Measurements from ENCODE around the gene CAPN10.

The CAPN10 gene

DNA sequence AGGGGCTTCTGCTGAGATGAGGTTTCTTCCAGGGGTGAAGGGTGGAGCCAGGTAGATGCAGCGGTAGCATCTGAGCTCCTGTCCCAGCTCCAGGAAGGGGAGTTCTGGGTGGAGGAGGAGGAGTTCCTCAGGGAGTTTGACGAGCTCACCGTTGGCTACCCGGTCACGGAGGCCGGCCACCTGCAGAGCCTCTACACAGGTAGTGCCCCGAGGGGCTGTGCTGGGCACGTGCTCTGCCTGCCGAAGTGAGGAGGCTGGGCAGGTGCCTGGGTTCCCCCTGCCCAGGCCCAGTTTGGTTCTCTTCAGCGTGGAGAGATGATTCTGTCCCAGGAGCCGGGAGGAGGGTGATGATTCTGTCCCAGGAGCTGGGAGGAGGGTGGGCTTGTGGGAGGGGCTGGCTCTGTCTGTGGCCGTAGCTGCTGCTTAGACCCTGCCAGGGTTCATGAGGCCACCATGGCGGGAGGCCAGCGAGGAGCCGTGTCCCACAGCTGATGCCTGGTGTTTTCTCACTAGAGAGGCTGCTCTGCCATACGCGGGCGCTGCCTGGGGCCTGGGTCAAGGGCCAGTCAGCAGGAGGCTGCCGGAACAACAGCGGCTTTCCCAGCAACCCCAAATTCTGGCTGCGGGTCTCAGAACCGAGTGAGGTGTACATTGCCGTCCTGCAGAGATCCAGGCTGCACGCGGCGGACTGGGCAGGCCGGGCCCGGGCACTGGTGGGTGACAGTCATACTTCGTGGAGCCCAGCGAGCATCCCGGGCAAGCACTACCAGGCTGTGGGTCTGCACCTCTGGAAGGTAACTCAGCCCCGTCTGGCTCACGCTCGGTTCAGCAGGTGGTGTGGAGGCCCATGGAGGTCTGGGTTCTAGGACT, 8.2 kb downstream of the CAPN10 start:
- H3K4me3 ChIP-seq (ENCODE audit: low read depth, low read length): no peak overlapping the region
- TF ChIP-seq, protein P1, sequence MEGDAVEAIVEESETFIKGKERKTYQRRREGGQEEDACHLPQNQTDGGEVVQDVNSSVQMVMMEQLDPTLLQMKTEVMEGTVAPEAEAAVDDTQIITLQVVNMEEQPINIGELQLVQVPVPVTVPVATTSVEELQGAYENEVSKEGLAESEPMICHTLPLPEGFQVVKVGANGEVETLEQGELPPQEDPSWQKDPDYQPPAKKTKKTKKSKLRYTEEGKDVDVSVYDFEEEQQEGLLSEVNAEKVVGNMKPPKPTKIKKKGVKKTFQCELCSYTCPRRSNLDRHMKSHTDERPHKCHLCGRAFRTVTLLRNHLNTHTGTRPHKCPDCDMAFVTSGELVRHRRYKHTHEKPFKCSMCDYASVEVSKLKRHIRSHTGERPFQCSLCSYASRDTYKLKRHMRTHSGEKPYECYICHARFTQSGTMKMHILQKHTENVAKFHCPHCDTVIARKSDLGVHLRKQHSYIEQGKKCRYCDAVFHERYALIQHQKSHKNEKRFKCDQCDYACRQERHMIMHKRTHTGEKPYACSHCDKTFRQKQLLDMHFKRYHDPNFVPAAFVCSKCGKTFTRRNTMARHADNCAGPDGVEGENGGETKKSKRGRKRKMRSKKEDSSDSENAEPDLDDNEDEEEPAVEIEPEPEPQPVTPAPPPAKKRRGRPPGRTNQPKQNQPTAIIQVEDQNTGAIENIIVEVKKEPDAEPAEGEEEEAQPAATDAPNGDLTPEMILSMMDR (IDR thresholded peaks at IDR 0.05; ENCODE audit: low read depth, low read length, missing control alignments): no peak
- DNase-seq (ENCODE audit: low read depth): no peak
- in situ Hi-C loops (cut with HindIII; ENCODE audit: low sequenced_read_pairs): no loop called here

- in situ Hi-C loops (cut with HindIII; ENCODE audit: low sequenced_read_pairs): no loop called here
- DNase-seq (ENCODE audit: low read depth): no peak
- TF ChIP-seq, protein P1 (IDR thresholded peaks at IDR 0.05; ENCODE audit: low read depth, low read length, missing control alignments): peak; percentile 50
- no peak overlapping the region for H3K4me3 ChIP-seq (ENCODE audit: low read depth, low read length)
These were observed 9.0 kb downstream of the CAPN10 start for GRCh38 chr2:240595381-240596079.

- in situ Hi-C loops (cut with HindIII; ENCODE audit: low sequenced_read_pairs): no loop called here
- no peak overlapping the region for H3K4me3 ChIP-seq (ENCODE audit: low read depth, low read length)
- no peak for DNase-seq (ENCODE audit: low read depth)
- TF ChIP-seq, protein P1 (IDR thresholded peaks at IDR 0.05; ENCODE audit: low read depth, low read length, missing control alignments): no peak
These were observed 9.5 kb downstream of the CAPN10 start for GRCh38 chr2:240596080-240596460.

DNA sequence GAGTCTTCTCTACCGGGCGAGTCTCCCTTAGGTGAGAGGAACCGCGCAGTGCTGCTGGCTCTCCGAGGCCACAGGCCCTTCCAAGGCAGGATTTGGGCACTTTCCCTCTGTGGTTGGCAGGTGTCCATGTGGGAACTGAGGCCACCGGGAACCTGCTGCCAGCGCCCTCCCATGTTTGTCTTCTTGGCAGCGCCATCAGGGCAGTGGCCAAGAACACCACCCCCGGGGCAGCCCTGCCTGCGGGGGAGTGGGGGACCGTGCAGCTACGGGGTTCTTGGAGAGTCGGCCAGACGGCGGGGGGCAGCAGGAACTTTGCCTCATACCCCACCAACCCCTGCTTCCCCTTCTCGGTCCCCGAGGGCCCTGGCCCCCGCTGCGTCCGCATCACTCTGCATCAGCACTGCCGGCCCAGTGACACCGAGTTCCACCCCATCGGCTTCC, 10.0 kb downstream of the CAPN10 start:
- in situ Hi-C loops (cut with HindIII; ENCODE audit: low sequenced_read_pairs): no loop called here
- no peak overlapping the region for H3K4me3 ChIP-seq (ENCODE audit: low read depth, low read length)
- DNase-seq (ENCODE audit: low read depth): no peak
- TF ChIP-seq, protein P1 (IDR thresholded peaks at IDR 0.05; ENCODE audit: low read depth, low read length, missing control alignments): no peak

DNA sequence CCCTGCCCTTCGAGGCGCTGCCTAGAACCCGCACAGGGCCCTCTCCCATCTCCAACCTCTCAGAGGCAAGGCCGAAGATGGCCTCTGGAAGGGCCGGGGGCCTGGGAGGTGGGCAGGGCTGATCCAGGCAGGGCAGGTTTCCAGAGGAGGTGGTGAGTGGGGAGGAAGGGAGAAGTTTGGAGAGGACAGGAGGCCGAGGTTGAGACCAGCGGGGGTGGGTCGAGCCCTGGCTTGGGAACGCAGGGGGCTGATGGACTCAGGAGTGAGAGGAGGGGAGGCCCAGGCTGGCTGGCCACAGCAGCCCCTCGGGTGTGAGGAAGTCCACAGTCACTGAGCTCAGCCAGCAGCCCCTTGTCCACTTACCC, 10.5 kb downstream of the CAPN10 start:
- in situ Hi-C loops (cut with HindIII; ENCODE audit: low sequenced_read_pairs): no loop called here
- no peak overlapping the region for H3K4me3 ChIP-seq (ENCODE audit: low read depth, low read length)
- TF ChIP-seq, protein P1 (IDR thresholded peaks at IDR 0.05; ENCODE audit: low read depth, low read length, missing control alignments): no peak
- no peak for DNase-seq (ENCODE audit: low read depth)

DNA sequence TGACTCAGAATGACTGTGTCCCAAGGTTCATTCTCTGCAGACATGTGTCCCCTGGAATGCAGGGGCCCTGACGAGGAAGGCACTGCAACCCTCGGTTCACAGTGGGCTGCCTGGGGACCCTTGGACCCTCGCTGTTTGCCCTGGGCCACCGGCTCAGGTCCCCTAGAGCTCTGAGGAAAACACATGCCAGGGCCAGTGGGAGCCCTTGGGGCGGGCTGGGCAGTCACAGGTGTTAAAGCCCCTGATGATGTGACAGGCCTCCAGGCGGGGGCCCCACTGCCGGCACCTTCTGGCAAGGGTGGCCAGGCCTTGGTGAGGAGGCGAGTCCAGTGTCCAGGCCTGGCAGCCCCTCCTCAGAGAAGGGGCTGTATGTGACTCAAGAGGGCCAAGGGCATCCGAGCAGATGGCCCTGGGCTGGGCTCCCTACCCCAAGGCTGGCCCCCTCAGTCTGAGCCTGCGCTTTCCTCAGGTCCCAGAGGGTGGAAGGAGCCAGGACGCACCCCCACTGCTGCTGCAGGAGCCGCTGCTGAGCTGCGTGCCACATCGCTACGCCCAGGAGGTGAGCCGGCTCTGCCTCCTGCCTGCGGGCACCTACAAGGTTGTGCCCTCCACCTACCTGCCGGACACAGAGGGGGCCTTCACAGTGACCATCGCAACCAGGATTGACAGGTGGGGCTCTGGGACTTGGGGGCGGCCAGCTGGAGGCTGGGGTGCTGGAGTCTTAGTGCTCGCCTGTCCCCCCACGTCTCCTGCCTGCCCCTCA, 11.1 kb downstream of the CAPN10 start:
- H3K4me3 ChIP-seq (ENCODE audit: low read depth, low read length): no peak overlapping the region
- DNase-seq (ENCODE audit: low read depth): no peak
- in situ Hi-C loops (cut with HindIII; ENCODE audit: low sequenced_read_pairs): no loop called here
- TF ChIP-seq, protein P1 (IDR thresholded peaks at IDR 0.05; ENCODE audit: low read depth, low read length, missing control alignments): no peak

Data from astrocyte of the cerebellum (primary cell).